ENCODE results near the gene IFNA5.
A peak's percentile ranks its signal among the peaks of the same experiment; 100 is the strongest.

Gene IFNA5

DNA sequence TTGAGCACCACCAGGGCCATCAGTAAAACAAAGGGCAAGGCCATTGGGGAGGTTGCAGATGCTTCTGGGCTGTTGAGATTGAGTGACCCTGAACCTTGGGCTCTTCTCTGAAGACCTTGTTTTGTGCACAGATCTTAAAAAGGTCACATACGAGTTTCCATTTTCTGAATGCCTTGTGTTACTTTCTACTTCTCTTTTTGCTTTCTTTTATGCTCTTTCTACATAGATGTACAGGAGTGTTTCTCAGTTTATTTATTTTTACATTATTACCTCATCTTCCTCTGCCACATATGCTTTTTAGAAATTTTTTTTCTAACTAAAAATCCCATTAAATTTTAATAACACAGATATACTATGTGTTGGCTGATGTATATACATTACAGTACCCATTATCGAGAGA lies at the start of gene IFNA5:
Gene IFNA5, minus strand, starts transcription at position 101 of the 400 bp plus-strand sequence. Its CDS starts 57 bp downstream, at position 44.
- no peak for DNase-seq (ENCODE audit: low read depth in 2 of 2)

DNA sequence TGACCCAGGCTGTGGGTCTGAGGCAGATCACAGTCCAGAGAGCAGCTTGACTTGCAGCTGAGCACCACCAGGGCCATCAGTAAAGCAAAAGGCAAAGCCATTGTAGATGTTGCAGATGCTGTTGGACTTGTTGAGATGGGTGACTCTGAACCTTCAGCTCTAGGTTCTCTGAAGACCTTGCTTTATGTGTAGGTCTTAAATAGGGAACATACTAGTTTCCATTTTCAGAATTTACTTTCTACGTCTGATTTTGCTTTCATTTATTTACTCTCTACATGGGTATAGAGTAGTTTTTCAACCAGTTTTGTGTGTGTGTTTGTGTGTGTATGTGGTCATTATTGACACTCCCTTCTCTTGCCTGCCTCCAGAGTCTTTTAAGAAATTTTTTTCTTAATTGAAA lies 45.7 kb upstream of the IFNA5 start, which contains the start of gene IFNA6:
Gene IFNA6, minus strand, starts transcription at position 101 of the 400 bp plus-strand sequence. Its CDS starts 0 bp downstream, at position 101.
- no peak for DNase-seq (ENCODE audit: low read depth in 2 of 2)

DNA sequence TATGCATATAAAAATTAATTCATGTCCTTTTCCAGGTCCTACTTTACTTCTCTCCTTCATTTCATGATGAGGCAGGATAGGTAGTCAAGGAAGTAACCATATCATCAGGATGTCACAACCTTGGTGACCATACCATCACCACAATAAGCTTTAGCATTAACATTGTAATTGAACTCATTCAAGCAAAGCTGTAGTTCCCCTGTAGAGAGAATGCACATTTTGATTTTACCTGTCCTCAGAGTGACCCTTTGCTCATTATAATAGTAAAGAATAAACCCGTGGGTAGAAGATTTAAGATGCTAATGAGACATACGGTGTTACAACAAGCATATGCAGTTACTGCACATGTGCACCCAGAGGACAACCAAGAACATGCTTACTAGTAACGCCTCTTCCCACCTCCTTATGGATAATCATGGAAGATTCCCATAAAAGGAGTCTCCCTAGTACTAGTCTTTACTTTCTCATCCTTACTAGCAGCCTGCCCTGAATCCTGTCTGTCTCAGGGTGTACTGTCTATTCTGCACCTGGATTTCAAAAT lies 43.4 kb upstream of the IFNA5 start:
- DNase-seq (ENCODE audit: low read depth in 2 of 2) = no peak

DNA sequence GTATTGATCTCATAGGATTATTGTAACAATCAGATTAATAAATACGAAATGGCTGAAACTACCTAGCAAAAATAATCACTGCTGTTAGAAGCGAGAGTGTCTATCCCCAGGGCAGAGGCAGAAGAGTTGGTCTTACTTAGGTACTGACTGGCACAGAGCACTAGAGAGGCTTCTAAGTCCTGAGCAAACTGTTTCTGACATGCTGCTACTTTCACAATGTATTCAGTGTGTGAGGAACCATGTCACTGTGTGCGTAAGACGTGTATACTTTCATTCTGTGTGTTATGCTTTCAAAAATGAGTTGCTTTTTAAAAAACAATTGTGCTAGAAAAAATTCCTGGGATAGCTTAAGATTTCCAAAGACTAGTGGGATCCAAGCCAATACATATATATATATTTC lies 35.6 kb upstream of the IFNA5 start:
- no peak for DNase-seq (ENCODE audit: low read depth in 2 of 2)

DNA sequence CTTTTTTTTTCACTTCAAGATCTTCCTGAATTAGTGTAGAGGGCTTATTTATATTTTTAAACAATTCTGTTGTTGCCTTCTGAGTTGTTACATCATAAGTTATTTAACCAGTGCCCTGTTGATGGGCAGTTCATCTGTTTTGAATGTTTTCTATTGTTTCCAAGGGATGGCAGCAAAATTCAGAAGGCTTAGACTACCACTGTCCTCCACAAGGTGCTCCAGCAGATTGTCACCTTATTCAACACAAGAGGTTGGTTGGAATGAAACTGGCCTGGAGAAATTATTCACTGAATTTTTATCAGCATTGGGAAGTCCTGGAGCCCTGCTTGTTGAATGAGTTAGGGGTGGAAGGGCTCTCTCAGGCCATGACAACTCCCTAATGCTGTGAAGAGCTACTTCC lies 31.3 kb upstream of the IFNA5 start:
- no peak for DNase-seq (ENCODE audit: low read depth in 2 of 2)

DNA sequence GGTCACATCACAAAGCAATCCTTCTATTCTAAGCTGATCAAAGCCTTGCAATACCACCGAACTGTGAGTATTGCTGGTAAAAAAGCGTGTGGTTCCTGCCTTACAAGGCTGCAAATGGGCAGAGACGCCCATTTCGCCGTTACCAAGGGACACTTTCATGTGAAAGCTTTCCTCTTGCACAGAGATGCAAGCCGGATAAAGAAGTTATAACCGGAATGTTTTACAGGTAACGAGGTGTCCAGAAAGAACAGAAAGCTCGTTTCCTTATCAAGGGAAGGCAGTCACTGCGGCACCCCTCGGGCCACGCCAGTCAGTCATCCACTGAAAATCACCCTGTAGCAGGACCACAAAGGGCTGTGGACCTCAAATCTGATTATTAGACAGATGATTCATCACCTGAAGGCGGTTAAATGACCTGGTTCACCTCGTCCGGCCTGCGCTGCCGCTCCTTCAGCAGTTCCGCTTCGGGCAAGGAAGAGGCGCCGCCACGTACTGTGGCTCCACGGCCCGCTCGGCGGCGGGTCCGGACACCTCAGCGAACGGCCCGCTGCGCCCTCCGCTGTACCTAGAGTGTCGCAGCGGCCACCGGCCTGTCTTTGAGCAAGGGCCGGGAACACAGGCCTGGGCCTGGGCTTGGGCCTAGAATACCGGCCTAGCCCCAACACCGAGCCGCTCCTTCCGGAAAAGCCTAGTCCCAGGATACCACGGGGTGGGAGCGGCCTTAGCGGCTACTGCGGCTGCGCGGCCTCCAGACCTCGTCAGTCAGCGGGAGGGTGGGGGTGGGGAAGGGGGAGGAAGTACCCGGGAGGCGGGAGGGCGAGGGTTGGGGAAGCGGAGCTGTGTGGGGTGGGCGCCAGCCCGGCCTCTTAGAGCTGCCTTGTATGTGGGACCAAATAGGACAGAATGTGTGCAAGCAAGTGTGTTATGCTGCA lies 29.9 kb upstream of the IFNA5 start, which contains the start of gene KLHL9:
Gene KLHL9, minus strand, starts transcription at position 704 of the 932 bp plus-strand sequence. Its CDS starts 545 bp downstream, at position 159.
- DNase-seq (ENCODE audit: low read depth in 2 of 2) = peak; percentile 83

DNA sequence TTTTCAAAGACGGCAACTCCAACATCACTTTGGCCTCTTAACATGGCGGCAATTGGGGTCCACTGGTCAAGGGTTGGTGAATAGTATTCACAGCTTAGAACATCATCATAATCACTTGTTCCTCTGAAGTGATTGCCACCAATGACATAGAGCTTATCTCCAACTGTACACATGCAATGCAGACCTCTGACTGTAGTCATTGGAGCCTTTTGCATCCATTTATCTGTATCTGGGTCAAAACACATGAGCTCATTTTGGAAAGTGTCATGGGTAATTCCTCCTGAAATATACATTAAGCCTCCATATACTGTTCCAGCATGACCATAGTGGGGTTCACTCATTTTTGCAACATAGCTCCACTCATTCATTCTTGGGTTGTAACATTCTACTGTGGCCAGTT lies 28.1 kb upstream of the IFNA5 start:
- no peak for DNase-seq (ENCODE audit: low read depth in 2 of 2)

DNA sequence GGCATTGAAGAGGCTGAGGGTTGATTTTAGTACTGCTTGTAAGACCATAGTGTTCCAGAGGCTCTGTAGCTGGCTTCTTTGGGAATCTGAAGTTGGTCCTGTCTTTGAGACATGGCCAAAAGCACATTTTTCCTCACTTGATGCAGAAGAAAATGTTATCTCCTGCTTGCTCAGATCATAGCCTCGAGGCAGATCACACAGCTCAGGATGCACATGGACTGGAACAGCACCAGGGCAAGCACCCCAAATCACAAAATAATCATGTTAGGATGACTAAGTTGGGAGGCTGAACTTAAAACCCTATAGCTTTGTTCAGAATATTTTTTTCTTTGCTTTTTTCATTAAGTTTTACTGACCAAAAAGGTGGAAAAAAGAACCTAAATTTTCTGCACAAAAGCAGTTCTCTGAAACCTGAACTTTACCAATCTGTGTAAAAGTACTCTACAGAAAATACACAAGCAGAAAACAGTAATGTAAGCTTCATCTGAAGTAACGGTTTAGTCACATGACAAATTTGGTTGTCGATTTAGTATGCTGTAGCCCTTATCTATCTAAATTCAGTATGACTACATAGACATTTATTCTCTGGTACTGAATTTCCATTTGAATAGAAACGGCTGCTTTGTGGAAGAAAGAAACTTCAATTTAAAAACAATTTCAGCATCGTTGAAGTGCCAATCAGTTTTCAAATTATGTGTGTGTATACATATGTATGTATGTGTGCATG lies 26.7 kb upstream of the IFNA5 start:
- DNase-seq (ENCODE audit: low read depth in 2 of 2) = no peak

DNA sequence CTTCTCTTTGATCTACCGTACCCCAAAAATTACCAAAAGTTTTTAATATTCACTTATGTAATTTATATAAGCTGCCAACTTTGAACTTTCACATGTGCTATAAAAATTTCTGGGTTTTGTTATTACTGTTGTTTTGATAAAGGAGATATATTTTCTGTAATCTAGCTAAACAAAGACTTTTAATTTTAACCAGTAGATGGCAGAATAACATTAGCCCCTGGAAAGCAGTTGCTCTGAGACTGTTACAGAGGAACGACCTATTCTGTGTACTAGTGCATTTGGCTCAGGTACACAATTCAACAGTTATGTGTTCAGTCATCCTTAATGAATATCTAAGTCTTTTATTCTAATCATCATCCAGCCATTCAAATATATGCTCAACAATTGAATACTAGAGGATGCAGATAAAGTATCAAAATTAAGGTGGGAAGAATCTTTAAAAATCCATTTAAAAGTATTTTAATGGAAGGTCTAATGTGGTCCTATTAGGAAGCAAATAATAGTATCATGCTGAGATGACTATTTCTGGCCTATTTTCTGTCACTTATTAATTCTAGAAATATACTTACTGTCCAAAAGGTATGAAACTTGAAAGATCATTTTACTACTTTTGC lies 21.5 kb upstream of the IFNA5 start:
- DNase-seq (ENCODE audit: low read depth in 2 of 2) = no peak

DNA sequence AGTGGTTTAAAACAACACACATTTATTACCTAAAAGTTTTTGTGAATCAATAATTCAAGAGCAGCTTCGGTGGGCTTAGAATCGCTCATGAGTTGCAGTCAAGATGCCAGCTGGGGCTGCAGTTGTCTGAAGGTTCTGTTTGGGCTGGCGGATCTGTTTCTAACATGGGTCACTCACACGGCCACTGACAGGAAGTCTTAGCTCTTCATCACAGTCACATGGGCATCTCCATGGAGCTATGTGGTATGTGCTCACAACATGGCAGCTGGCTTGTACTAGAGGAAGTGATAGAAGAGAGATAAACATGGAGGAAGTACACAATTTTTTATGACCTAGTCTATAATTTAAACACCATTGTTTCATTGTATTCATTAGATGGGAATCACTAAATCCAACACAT lies 18.9 kb upstream of the IFNA5 start:
- no peak for DNase-seq (ENCODE audit: low read depth in 2 of 2)

DNA sequence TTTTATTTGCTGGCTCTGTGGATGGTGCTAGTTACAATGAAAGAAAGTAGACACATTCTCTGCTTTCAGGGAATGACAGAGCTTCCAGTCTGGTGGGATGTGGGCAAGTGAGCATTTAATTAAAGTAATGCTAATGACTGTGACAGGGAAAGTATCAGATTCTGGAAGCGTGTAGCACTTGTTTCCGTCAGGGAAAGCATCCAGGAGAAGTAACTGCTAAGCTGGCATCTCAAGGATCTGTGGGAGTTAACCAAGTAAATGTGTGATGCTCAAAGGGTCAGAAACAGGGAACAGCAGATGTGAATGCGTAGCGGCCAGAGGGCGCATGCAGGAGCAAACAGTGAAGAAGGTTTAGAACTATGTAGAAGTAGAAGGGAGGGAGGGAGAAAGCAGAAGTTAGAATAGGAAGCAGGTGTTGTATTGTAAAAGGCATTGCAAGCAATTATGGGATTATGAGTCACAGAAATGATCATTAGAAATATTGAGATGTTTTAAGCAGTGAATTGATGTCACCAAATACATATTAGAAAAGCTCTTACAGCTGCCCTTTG lies 17.9 kb upstream of the IFNA5 start:
- no peak for DNase-seq (ENCODE audit: low read depth in 2 of 2)

DNA sequence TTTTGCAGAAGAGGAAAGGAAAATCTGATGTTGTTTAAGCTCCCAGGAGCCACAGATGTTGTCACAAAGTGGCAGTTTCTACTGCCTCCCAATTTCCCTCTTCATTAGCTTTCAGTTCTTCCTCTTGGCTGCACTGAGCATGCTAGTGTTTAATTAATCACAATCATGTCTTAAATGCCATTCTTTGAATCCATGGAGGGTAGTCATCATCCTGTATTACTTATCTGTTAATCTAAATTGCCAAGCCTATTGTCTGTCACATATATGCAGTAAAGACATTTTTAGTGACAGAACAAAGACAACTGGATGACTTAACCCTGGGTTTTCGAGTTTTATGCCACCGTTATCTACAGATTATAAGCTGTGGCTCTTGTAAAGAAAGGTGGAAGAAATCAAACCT lies 15.4 kb upstream of the IFNA5 start:
- no peak for DNase-seq (ENCODE audit: low read depth in 2 of 2)

DNA sequence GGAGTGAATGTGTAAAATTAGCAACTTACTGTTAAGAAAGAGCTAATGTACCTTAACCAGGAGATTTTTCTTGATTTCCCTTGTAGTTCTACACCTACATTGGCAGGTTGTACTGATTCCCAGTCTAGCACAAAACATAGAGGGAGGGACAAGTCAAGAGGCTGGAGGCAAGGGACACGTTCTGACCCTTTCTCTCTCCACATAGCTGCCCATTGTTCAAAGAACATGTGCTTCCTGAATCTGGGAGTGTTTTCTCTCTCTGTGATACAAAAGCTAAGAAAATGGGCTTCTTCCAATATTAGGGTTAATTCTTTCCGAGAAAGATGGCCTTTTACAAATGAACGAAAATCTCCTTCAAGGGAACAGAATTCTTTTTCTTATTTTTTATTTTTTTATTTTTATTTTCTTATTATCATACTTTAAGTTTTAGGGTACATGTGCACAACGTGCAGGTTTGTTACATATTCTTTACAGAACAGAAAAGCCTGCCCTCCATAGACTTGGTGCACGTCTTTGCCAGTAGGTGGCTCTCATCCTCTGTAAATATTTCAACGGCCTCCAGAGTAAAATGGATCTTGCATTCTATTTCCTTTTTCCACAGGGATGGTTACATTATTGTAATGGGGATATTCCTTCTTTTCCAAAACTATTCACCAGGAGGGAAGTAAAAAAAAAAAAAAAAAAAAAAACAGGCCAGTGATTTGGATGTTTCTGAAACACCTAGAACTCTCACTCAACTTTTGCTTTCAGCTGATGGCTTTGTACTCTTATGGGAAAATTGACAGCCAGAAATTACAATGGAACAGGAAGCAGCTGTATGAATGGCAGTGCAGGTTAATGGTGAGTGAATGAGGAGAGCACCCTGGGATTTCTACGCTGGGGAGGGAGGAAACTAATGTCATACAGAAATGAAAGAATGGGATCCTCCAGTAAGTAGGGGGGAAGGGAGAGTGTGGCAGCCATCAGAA lies 13.1 kb upstream of the IFNA5 start:
- no peak for DNase-seq (ENCODE audit: low read depth in 2 of 2)

DNA sequence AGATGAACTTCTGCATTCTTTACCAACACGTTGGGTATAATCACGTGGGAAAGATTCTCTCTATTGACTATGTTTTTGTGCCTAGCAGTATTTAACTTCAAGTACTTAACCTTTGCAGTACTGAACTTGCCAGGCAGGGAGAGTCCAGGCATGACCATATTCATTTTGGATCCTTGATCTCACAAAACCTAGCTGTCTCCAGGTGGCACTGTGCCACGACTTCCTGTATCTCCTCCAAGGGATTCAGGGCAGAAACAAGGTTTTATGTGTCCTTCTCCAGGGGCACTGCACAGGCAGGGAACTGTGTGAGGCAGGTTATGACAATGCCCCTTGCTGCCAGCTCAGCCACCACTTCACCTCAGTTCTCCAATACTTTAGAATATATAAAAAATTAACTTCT lies 11.7 kb upstream of the IFNA5 start:
- DNase-seq (ENCODE audit: low read depth in 2 of 2) = no peak

DNA sequence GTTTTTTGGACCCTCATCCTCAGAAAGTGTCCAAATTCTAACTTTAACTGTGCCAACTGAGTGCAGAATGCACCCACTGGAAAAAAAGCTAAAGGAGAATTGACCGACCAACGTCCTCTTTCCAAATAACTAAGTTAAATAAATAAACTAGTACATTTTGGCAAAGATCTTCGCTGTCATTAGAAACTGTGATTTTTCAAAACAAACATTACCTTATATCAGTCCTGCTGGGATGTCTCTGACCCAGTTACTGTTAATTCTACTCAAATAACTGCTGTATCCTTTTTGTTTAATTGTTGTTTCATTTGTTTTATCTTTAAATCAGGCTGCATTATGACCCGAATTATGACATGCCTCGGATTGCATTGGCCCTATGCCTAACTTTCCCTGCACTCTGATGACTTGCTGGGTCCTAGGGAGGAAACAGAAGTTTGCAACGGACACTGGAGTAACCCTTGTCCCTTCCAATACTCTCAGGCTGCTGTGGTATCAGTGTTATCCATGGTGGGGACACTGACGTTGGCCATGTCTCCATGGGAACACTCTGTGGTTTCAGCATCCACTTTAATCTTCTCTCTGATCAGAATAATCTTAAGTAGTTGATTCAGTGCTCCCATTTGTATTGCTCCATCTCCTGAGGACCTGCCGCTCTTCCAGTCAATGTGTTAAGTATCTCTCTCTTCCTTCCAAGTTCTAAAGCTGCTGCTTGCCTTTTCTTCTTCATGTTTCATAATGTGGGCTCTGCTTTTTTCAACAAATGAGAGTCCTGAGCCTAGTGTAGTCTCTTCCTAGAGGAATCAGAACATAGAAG lies 11.1 kb upstream of the IFNA5 start:
- DNase-seq (ENCODE audit: low read depth in 2 of 2) = no peak

DNA sequence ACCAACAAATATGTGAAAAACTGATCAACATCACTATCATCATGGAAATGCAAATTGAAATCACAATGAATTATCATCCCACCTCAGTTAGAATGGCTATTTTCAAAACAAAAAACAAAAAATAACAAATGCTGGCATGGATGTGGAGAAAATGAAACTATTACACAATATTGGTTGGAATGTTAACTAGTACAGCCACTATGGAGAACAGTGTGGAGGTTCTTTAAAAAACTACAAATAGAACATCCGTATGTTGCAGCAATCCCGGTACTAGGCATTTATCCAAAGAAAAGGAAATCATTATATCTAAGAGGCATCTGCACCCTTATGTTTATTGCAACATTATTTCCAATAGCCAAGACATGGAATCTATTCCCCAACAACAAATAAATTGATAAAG lies 9.0 kb upstream of the IFNA5 start:
- DNase-seq (ENCODE audit: low read depth in 2 of 2) = no peak

DNA sequence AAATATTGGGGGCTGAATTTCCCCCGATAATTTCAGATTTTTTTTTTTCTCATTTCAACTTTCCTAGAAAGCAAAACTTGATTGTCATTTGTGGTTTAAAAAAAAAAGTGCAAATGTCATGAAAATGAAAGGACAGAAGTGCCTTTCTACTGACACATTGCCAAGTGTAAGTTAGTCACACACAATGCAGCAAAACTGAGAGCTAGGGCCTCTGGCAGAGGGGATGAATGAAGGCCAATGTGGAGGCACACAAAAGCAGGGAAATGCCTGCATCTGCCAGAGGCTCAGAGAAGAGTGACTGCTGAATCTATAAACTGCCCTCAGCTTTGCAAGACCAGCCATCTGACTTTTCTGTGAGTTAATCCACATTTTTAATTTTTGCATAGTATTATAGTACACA lies 6.8 kb upstream of the IFNA5 start:
- no peak for DNase-seq (ENCODE audit: low read depth in 2 of 2)

DNA sequence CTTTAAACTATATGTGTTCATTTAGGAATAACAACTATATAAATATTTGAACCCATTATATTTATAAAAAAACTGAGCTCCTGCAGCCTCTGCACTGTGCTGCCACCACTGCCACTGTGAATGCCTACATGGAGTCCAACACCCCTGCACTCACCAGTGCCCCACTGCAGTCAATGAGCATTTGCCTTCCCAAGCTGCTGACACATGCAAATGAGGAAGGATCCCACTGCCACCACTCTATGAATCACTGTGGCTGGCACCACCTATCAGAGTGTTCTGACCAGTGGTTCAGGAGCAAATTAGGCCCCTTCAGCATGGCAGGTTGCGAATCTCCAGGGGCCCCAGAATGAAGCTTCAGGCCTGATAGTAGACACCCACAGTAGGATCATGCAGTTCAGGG lies 9.1 kb downstream of the IFNA5 start:
- DNase-seq (ENCODE audit: low read depth in 2 of 2) = no peak

DNA sequence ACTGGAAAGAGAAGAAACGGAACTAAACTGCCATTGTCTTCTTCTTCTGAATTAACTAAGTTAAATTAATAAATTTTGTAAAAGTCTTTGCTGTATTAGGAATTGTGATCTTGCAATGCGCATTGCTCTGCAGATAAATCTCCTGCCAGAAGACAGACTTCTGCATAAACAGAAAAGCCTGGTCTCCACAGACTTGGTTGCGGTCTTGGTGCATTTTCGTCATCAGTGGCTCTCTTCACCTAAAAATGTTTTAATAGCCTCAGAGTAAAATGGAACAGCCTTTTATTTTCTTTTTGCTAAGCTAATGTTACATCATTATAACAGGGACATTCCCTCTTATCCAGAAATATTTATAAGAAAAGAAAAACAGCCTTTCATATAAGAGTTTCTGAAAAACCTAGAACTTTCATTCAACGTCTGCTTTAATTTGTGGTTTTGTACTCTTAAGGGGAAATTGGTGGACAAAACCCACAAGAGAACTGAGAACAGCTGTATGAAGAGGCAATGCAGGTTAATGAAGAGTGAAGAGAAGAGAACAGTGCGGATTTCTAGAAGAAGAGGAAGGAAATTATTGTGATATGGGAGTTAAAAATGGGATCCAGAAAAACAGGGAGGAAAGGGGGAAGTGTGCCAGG lies 10.1 kb downstream of the IFNA5 start:
- no peak for DNase-seq (ENCODE audit: low read depth in 2 of 2)

Data from stimulated activated CD8-positive, alpha-beta memory T cell treated with anti-CD3 and anti-CD28 coated beads, Interleukin-15, amount 100 ng/mL, for 48 hours (primary cell).